Ureter (tissue), 1 donor: ENCODE data around the gene TTC7B. TPM values are rescaled to one million over a fixed set of nuclear protein-coding genes. Genes with fewer than 3 reads are reported as not detected.
"Not testable (repeated sequence)": the region's sequence is repeated elsewhere in the genome, so short reads cannot be mapped to it uniquely, and the experiment has no call there.

ENCODE experiments used
- DNase-seq: peaks from one replicate; pipeline ENCODE4 v3.0.0-alpha.2; 2020; ENCODE audit warnings: low spot score
- total RNA-seq: library from RNA; stranded (reverse); gene quantifications from one replicate; pipeline ENCODE4 v1.2.4, GENCODE V29; 2023
- donor health status: DM: yes; HTN: yes; CAD: no.

The TTC7B gene, protein sequence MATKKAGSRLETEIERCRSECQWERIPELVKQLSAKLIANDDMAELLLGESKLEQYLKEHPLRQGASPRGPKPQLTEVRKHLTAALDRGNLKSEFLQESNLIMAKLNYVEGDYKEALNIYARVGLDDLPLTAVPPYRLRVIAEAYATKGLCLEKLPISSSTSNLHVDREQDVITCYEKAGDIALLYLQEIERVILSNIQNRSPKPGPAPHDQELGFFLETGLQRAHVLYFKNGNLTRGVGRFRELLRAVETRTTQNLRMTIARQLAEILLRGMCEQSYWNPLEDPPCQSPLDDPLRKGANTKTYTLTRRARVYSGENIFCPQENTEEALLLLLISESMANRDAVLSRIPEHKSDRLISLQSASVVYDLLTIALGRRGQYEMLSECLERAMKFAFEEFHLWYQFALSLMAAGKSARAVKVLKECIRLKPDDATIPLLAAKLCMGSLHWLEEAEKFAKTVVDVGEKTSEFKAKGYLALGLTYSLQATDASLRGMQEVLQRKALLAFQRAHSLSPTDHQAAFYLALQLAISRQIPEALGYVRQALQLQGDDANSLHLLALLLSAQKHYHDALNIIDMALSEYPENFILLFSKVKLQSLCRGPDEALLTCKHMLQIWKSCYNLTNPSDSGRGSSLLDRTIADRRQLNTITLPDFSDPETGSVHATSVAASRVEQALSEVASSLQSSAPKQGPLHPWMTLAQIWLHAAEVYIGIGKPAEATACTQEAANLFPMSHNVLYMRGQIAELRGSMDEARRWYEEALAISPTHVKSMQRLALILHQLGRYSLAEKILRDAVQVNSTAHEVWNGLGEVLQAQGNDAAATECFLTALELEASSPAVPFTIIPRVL
- total RNA-seq: 68.8 TPM

DNA sequence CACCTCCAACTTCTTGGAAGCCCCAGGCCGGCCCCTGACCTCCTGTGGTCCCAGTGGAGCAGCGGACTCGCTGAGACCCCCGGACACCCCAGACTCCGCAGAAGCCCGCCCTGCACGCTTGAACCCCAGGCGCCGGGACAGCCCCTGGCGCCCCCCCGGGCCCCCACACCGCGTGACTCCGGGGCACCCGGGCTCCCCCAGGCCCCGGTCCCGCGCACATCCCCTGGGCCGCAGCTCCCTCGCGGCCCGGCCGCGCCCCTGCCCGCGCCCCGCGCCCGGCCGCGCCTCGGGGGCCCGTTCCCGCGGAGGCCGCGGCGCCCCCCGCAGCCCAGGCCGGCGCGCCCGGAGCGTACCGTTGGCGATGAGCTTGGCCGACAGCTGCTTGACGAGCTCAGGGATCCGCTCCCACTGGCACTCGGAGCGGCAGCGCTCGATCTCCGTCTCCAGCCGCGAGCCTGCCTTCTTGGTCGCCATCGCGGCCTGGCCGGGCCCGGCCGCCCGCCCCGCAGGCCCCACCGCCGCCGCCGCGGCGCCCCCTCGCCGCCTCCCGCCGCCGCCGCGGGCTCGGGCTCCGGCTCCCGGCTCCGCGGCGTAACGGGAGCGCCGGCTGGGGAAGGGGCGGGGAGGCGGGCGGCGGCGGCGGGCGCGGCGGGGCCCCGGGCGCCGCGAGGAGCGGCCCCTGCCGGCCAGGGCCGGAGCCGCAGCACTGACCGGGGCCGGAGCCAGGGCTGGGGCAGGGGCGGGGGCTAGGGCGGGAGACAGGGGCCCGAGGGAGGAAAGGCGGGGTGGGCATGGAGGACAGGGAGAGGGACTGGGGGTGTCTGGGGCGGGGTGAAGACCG, at the start of gene TTC7B:
Gene TTC7B (minus strand): TSS at position 609 of the 841 bp plus-strand sequence. CDS start 135 bp downstream, at position 474.
- no peak for DNase-seq

DNA sequence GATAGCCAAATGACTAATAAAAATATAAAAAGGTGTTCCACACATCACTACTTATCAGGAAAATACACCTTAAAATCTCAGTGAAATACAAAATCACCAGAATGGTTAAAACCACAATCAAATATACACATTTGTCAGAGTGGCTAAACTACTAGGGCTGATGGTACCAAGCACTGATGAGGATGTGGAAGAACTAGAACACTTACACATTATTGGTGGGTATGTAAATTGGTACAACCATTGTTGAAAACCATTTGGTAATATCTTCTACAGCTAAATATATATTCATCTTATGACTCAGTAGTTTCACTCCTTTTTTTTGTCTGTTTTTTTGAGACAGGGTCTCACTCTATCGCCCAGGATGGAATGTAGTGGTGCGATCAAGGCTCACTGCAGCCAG, 48.5 kb upstream of the TTC7B start:
- no peak for DNase-seq

DNA sequence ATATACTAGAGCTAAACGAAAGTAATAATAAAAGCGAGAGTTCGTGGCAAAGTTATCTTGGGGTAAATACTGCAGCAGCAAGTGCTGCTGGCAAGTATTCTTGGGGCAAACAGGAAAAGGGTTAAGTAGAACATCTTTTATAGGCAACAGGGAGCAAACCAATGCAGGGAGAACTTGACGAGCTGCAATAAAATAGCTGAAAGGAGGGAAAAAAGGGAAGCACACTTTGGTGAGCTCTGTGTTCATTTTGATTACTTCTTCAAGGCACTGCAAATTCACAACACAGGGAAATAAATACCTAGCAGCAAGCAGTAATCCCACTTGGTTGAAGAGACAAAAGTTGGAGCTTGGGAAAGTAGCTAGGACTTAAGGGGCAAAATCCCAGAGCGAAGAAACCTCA, 42.3 kb upstream of the TTC7B start:
- DNase-seq: no peak

DNA sequence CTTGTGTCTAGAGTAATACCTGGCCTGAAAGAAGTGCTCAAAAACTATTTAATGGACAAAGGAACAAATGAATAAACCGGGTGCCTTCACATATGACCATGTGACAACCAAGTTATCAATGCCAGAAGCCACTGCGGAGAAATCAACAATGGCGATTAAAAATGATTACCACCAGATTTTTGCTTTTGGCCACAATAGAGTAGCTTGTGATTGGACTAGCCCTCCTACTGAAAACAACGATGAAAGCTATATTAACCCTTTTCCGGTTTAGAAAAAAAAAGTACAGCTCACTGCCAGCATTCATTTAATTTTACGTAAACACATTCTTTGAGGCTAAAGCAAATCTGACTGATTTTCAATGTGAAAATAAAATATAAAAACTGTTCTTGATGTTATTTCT, 41.6 kb upstream of the TTC7B start:
- no peak for DNase-seq

DNA sequence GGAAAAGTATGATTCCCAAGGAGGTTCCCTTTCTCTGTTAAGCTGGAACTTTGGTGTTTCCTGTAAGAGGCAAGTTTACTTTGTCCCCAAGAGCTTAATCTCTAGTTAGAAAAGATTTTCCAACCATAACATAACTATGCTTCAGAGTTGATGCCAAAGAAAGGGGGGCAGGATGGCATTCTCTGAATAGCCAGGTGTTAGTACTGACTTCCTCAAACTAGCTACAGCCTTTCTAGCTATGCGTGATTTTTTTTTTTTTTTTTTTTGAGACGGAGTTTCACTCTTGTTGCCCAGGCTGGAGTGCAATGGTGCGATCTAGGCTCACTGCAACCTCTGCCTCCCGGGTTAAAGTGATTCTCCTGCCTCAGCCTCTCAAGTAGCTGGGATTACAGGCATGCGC, 39.9 kb upstream of the TTC7B start:
- DNase-seq: not testable (repeated sequence)

DNA sequence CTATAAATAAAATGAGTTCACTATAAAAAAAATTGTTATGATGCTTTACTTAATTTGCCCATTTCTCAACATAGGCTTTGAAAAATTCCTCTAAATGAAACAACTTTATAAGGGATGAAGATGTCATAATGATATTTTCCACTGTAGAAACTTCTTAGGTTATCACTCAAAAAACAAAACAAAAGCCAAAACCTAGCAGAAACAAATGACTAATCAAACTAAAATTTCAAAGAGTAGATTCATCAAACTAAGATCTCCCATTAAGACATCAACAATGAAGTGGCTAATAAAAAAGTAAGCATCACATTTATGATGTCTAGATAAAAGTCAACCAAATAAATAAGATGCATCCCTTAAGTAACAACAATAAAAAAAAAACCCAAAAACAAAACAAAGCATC, 36.9 kb upstream of the TTC7B start:
- DNase-seq: no peak

DNA sequence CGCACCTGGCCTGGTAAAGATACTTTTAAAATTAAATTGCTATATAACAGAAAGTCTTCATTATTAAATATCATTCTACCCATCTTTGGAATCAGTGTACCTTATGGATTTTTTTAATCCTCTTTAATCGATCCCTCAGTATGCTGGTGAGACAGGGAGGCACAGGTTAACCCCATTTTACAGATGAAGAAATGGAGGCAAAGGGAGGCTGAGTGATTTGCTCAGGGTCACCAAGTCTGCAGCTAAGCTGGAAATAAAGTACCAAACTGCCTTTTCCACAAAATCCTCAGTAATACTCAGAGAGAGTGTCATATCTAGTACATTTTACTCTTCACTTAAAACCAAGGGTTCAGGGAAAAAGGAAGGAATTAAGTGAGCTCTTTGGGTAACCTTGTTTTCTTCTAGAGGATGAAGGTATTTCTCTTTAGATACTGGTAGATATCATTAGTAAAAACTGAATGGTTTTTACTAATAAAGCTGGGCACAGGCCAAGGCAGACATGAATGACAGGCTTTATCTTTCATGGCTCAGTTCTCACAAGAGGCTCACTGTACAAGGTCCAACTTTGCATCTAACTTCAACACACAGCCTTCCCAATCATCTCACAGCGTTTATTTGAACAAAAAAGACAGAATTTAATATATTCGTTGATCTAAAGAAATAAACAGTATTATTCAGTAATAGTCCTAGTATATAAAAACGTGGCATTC, 35.3 kb upstream of the TTC7B start:
- DNase-seq: no peak

DNA sequence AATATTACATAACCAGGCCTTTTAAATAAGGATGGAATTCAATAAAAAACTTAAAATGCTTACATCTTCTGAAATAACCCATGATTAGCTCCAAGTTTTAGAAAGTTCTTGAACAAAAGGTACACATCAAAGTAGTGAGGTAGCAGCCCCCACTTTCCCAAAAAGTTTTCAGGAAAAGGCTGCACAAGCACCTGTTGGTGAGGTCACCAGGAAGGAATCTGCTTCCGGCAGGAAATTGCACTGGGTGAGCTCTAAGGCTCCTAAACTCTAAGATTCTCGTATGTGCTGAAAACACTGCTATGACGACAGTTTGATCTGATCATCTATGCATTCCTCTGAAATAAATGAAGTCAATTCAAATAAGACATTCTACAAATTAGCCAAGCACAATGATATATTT, 34.3 kb upstream of the TTC7B start:
- DNase-seq: no peak

DNA sequence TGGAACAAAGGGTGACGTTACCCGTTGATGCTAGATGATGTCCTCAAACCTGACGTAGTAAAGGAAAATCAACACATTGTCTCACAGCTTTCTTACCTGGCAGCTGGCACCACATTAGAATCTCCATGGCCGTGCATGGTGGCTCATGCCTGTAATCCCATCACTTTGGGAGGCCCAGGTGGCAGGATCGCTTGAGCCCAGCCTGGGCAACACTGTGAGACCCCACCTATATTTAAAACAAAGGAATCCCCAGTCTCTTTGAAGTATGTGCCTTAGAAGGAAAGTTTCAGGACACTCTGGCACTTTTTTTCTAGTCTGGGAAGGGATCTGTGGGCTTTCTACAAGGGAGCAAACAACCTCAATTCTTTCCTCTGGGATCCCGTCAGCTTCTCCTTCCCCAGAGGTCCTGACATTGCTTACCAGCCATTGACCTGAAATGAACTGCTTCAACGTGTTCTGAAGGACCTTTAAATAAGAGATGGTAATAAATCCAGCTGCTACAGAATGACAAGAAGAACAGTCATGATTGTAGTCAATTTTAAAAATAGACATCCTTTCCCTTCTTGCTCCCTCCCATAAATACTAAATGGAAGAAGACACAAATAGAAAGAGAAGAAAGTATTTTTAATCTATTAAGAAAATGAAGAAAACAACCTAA, 33.7 kb upstream of the TTC7B start:
- no peak for DNase-seq

DNA sequence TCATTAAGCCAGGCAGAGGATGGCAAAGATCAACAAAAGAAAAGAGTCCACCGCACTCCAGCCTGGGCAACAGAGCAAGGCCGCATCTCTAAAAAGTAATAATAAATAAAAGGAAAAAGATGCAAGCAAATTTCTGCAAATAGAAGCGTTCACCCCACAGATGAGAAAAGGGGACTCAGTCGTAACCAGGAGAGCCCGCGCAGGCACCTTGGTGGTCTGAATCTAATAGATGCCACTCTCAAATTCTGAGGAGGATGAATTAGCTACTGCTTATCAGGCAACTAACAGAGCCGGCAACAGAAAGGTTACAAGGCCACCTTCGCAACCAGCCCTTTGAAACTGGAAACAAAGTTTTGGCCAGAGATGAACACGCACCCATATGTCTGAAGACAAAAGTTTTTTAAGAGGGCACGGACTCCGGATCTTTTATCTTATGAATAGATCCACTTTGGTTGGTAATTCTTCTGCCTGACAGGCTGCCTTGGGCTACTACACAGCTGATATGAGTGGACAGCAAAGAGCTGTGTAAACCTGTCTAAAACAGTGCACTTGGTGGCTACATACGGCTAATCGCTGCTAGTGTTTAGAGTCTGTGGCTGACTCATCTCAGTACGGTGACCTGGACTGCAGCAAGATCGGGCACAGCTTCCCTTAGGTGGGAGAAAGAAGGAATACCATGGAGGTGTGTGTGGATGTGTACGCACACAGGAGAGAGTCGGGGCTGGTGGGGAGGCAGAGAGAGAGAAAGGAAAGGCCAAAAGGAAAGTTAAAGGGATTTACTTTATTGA, 32.9 kb upstream of the TTC7B start:
- no peak for DNase-seq

DNA sequence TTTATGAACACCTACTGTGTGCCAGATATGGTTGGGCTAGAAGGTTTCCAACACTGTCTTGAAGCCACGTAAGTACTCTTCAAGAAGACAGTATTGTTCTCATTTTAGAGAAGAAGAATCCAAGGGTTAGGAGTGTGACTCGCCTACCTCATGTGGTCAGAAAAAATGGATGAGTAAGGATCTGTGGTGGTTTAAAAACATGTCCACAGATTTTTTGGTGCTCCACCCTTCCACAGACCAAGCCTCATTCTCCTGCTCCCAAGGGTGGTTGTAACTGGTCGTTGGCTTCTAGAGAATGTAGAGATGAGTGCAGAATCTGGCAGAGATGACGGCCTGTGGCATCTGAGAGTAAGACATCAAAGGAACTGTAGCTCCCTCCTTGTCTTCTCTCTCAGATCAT, 30.3 kb upstream of the TTC7B start:
- no peak for DNase-seq

DNA sequence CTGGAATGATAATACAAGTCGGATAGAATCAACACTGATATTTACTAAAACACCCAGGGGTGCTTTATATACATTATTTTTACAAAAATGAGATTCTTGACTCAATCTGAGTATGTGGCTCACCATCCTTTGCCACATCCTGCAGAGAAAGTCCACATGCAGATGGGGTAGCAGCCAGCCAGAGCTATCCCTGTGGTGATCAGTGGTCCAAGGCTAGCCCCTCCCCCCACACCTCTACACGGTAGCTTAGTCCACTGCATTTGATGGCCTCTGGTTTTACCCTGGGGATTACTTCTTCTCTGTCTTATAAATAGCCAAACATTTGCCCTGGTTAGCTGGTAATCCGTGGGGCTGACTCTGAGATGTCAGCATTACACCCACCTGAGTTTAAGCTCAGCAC, 28.1 kb upstream of the TTC7B start:
- no peak for DNase-seq

DNA sequence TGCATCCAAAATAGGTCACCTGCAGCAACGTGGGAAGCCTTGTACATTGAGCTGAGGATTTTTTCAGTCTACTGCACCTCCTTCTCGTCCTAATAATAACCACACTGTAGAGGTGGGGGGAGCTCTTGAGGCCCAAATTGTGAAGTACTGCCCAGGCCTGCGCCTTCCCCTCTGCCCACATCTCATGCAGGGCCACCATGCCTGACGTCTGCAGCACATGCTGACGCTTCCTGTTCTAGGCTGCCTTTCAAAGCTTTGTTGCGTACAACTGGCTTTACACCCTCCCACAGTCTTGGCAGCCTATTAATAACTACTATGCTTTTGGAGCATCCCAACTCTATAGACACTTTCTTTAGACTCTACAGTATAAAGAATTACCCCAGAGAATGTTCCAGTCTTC, 26.5 kb upstream of the TTC7B start:
- DNase-seq: no peak

DNA sequence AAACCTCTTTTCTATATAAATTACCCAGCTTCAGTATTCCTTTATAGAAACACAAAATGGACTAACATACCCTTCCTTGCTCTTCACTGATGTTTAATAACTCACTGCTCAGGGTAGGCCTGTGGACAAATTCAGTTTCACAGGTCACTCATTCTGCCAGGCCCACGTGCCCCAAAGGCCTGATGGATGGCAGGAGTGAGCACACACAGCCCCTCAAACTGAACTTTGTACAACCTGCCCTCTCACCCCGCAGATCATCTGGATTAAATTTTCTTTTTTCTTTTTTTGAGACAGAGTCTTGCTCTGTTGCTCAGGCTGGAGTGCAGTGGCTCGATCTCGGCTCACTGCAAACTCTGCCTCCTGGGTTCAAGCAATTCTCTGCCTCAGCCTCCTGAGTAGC, 24.4 kb upstream of the TTC7B start:
- not testable (repeated sequence) for DNase-seq

DNA sequence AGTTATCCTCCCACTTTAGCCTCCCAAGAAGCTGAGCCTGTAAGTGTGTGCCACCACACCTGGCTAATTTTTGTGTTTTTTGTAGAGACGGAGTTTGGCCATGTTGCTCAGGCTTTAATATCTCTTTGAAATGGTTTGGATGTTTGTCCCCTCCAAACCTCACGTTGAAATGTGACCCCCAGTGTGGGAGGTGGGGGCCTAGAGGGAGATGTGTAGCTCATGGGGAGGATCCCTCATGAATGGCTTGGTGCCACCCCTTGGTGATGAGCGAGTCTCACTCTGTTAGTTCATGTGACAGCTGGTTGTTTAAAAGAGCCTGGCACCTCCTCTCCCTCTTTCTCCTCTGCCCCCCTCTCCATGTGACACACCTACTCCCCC, 23.6 kb upstream of the TTC7B start:
- peak; percentile 12 for DNase-seq

DNA sequence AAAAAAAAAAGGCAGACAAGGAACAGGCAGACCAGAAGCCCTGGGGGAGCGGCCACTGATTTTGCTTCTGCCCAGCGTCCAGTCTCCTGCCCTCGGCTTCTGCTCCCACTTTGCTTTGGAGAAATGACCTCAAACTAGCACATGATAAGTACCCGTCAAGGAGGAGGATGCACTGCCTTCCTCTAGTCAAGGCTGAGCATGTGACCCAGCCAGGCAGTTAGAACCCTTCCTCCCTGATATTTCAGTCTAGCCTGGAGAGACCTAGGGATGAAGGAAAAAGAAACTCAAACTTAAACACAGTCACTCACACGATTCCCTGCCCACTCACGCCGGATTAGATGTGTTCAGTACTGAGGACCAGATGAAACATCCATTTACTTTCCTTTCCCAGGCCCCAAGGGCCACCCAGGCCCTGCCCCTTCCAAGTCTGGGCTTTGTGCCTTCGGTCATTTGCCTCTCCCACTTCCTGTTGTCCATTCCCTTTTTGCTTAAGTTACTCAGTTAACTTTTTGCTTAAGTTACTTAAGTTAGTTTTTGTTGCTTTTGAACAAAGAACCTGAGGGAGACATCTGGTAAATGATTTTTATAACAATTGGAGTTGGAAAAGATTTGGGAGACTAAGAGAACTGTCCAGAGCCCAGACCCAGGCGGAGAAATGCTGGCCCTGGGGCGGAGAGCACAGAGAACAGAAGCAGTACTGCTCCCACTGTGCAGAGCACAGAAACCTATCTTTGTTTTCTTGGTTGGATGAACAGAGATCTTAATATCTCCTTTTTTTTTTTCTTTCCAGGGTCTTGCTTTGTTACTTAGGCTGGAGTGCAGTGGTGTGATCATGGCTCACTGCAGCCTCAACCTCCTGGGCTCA, 23.0 kb upstream of the TTC7B start:
- DNase-seq: peak; percentile 48

DNA sequence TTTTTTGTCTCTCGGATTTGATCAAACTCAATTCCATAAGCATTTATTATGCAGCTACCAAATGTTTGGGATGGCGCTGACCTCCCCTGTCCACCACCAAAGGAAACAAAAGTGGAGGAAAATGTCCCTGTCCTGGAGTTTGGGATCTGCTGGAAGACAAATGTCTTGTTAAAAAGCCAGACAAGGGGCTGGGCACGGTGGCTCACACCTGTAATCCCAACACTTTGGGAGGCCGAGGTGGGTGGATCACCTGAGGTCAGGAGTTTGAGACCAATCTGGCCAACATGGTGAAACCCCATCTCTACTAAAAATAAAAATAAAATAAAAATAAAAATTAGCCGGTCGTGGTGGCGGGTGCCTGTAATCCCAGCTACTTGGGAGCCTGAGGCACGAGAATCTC, 22.3 kb upstream of the TTC7B start:
- peak; percentile 35 for DNase-seq

DNA sequence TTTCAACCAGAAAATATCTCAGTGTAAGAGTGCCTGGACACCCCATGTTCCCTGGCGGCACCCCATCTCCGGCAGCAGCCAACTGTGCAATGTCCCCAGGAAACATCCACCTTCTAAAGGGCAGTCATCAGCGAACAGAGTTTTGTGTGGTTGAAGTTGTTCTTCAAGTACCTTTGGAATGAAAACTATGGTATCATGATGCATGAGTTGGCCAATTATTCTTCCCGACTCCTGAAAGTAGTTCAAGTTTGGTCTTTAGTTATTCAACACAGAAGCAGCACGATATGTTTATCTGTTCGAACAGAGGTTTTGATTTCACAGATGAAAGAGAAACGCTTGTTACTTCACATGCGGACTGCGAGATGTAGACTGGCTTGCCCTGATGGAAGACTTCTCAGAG, 21.1 kb upstream of the TTC7B start:
- no peak for DNase-seq

DNA sequence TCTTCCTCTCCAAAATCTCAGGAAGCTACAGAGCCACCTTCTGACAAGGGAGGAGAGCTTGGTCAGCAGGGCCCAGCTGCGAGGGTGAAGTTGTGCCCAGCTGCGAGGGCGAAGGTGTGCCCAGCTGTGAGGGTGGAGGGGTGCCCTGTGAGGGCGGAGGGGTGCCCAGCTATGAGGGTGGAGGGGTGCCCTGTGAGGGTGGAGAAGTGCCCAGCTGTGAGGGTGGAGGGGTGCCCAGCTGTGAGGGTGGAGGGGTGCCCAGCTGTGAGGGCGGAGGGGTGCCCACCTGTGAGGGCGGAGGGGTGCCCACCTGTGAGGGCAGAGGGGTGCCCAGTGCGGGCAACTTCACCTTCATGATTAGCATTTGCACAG, 20.4 kb upstream of the TTC7B start:
- no peak for DNase-seq
